NCI-H460 (cell line): Measurements from ENCODE around the gene LPAR5. TPM values are rescaled to one million over a fixed set of nuclear protein-coding genes. Genes with fewer than 3 reads are reported as not detected.

Experiments
- DNase-seq: peaks from one replicate; pipeline ENCODE4 v3.0.0-alpha.2; 2016; ENCODE audit warnings: low read depth; ENCODE audit errors: extremely low read depth
- total RNA-seq: library from RNA; depleted of rRNA; stranded (reverse); fragments of >200 nt; shearing (Covaris generic); gene quantifications from 2 replicates; pipeline ENCODE4 v1.2.3, GENCODE V29; 2014

LPAR5 gene
- total RNA-seq, 1 experiment from 2014 or later = not detected

- DNase-seq = no peak
Observed at GRCh38 chr12:6639151-6639801, 3.5 kb upstream of the LPAR5 start.

DNA sequence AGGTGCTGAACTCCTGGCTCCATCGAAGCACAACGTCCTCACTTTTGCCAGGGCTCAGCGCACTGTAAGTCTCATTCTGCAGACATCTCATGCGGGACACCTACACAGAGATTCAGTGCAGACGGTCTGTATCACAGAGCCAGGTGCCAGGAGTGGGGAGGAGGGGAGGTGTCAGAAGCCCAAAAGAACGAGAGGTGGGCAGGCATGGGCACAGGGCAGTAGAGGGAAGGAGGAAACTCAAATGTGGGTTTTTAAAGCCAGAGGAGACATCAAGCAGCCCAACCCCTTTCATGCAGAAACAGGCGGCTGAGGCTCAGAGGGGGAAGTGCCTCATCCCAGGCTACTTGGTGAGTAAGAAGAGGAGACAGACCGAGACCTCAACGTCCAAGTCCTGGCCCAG lies 2.5 kb upstream of the LPAR5 start:
- DNase-seq = no peak

- DNase-seq = no peak
Observed at GRCh38 chr12:6635375-6635855, 344 bp downstream of the LPAR5 start.

- DNase-seq = no peak
Observed at GRCh38 chr12:6632026-6632983, 3.5 kb downstream of the LPAR5 start.

DNA sequence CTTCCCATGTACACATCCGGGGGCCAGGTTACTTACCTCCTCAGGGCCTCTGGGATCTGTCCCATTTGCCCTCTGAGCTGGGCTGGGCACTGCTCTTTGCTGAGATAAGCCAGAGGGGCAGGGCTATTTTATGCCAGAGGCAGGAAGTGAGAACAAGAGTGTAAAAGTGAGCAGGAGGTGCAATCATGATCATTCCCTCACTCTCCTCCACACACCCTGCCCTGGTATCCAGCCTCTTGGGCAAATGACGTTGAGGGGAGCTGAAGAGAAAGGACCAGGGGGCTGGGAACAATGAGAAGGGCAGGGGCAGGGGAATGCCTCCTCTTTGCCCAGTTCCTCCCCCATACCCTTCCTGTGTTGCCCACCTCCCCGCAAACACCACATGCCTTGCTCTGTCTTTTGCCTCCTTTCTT lies 4.2 kb downstream of the LPAR5 start:
- no peak for DNase-seq

DNA sequence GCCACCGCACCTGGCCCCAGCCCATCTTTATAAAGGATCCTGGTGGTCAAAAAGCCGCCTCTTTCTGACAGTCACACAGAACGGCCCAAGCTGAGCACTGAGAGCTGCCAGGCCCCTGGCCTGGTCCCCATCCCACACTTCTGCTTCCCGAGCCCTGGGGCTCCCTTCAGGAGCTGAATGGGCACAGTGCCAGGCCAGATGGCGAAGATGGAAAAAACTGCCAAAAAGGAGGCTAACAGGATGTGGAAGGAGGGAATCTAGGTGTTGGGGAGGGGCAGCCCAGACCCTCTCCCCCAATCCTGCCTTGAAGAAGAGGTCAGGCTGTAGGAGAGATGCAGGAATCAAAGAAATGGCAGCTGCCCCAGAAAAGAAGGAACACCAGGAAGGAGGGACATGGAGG lies 5.0 kb downstream of the LPAR5 start:
- no peak for DNase-seq

DNA sequence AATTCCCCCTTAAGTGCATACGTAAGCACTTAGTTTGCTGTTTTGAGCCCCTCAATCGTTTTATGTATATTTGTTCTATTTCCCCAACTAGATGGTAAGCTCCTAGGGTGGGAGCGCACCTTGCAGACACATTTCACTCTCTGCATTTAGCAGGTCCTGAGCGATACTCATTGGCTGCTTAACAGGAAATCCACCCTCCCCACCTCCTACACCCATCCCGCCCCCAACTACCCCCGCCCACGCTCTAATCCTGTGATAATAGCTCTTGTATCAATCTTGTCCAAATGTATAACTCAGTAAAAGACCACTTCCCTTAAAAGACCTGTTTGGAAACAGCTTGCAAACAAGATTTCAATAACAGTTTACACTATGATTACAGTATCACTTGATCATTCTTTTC lies 8.1 kb downstream of the LPAR5 start:
- DNase-seq = no peak

GRCh38 chr12:6626654-6627283 lies 9.0 kb downstream of the LPAR5 start:
- no peak for DNase-seq

DNA sequence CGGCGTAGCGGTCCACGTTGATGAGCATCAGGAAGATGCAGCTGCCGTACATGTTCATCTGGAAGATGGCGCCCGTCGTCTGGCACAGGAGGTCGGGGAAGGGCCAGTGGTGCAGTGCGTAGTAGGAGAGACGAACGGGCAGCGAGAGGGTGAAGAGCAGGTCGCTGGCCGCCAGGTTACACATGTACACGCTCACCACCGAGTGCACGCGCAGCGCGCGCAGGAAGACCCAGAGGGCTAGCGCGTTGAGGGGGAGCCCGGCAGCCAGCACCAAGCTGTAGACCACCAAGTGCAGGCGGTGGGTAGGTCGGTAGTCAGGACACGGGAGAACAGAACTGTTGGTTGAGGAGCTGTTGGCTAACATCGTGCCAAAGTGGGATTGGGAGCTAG lies 14.9 kb downstream of the LPAR5 start:
- DNase-seq = no peak

DNA sequence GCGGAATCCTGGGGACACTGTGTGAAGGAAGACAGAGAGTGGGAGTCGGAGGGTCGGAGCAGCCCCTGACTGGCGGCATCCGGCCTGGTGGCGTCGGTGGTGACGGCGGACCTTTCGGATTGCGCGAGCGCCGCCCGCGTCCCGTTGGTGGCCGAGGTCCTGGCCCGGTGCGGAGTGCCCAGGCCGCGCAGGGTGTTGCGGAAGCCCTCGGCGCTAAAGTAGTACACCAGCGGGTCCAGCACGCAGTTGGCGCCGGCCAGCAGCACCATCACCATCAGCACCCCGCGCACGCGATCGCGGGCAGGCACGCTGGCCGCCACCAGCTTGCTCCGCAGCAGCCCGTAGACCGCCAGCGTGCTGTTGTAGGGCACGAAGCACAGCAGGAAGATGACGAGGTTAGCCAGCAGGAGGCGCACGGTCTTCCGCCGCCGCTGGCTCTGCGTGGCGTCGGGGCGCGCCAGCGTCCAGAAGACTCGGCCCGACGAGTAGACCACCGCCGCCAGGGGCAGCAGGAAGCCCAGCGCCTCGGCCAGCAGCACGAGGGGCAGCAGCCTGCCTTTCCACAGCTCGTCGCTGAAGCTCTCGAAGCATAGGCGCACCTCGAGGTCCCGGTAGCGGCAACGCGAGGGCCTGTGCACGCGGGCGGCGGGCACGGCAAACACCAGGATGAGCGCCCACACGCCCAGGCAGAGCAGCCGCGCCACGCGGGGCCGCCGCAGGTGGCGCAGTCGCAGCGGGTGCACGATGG lies 15.4 kb downstream of the LPAR5 start:
- DNase-seq = no peak

DNA sequence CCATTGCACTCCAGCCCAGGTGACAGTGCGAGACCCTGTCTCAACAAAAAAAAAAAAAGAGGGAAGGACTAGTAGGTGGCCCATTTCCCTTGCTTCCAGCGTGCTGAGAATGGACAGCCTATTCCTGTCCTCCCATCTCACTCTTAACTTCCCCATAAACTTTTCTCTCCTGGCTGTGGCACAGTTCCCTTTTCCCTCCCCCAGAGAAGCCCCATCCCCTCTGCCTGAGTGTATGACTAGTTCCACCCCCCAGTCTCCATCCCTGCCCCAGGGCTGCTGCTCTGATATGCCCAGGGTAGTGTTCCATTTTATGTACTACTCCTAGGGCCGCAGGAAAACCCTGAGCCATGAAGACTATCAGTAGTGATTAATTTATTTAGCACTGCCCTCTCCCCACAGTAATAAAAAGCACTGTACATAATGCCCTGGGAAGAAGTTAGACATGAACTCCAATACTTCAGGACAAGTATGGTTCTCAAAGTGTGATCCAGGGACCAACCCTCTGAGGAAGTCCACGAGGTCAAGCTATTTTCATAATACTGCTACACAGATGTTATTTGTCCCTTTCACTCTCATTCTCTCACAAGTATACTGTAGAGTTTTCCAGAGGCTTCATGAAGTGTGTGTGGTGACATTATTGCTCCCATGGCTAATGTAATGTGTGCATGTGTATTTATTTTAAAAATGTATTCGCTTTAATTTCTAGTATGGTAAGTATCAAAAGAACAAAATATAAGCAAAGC lies 17.1 kb downstream of the LPAR5 start:
- DNase-seq = no peak

DNA sequence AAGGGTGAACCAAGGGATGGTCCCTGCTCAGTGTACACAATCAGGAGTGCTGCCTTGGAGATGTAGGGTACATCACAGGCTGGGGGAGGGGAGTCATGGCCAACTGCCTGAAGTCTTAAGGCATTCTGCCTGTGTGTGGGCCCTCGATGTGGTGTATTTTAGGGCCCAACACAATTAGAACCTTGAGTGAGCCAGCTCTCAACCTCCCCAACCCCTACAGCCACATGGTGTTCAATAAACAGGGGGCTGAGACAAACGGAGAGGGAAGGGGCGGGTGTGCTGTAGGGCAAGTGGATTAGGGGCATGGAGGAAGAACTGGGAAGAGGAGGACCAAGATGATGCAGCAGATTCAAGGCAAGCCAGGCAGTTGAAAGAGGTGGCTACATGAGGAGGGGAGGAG lies 20.0 kb downstream of the LPAR5 start:
- no peak for DNase-seq

DNA sequence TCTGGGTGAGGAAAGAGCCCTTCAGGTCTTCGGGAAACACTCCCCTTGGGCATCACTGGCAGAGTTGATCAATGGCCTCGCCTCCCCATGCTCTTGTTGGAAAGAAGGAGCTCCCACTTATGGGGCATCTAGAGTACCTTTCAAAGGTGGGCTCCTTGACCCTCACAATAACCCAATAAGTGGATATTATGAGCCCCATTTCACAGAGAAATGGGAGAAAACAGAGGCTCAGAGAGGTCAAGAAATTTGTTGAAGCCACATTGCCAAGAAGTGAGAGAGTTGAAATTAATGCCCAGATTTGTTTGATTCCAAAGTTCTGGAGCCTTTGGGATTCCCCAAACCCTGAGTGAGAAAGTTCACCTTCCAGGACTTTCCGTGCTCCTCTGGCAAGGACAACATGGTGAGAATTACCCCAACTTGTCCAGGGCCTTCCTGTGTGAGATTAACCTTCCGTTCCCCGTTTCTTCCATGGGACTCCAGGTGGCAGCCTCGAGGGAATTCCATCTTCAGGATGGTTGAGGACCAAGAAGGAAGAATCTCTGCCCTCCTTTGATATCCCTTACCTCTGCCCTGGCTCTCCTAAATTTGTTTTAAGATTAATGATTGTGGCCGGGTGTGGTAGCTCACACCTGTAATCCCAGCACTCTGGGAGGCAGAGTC lies 21.1 kb downstream of the LPAR5 start:
- DNase-seq = no peak

- DNase-seq = peak; percentile 76
Observed at GRCh38 chr12:6613776-6614512, 21.8 kb downstream of the LPAR5 start.

GRCh38 chr12:6613015-6613775 lies 22.6 kb downstream of the LPAR5 start:
- DNase-seq = peak; percentile 35

- no peak for DNase-seq
Observed at GRCh38 chr12:6612652-6613014, 23.1 kb downstream of the LPAR5 start.

DNA sequence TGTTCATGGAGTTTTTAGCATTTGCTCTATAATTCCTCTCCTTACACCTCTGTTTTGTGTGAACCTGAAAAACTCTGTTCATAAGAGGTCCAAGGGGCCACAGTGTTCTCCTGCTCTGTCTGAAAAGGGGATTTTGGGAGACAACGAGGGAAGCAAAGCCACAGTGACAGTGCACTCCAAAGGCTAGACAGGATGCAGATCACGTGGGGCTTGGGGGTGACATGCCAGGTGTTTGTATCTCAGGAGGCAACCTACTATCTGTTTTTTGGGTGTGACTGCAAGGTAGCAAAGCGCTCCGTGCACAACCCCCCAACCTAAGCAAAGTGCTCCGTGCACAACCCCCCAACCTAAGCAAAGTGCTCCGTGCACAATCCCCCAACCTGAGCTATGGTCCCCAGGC lies 23.5 kb downstream of the LPAR5 start:
- no peak for DNase-seq
